ENCODE results near the gene CARMIL1.

The CARMIL1 gene

DNA sequence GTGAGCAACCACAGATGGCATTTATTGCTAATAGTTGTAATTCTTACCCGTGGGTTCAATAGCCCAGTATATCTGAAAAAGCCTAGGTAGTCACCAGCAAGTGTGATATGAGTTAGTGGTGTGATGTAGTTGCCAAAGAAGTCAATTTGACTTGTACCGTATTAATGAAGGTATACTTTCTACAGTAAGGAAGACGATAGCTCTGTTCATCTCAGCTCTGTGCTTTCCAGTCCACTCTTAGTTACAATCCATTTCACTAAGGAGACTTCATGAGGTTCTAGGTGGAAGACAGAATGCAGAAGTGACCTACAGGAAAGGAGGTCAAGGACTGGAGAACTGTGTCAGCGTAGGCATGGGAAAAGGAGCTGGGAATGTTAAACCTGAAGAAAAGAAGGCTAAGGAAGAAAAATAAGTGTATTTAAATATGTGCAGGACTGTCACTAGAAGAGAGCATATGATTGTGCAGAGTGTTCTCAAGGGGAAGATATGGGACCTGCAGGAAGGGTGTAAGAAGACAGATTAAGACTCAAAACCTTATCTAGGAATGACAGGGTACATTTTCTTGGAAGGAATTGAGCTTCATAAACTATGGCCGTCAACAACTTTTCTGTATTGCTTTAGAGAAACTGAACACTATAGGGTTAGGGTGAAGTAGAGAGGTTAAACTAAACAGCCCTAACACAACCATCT, 255.9 kb downstream of the CARMIL1 start:
- Histone ChIP-seq H3K9me3 (ENCODE audit: control insufficient read depth in 1 of 2, low read length in 2 of 2) (no peaks in the 10 kb centered on the region), H3K27me3 (ENCODE audit: low read depth, low read length) (no peaks in the 10 kb centered on the region)

DNA sequence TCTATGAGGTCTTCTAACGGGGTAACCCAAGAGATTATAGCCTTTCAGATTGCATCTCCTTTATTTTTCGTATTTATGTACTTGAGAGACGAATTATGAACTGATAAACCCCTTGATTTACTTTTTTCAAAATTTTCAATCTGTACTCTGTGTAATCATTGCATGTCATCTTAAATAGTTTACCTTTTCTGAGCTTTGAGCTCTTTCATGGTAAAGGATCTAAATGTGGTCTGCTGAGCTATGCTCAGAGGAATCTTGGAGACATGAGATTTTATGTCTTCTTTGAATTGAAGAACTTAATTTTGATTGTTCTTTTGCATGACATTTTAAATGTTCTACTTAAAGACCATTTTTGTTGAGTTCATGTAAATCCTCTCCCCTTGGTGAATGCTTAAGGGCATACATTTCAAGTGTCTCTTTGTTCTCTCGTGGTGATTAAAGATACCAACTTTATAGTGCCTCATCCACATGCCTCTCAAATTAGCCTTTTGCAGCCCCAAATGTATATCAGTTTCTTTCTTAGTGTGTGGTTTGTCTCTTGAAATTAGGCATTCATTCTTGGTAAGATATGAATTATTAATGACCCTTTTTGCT, 256.6 kb downstream of the CARMIL1 start:
- H3K9me3 ChIP-seq (ENCODE audit: control insufficient read depth in 1 of 2, low read length in 2 of 2): no peaks in the 10 kb centered on the region
- no peaks in the 10 kb centered on the region for H3K27me3 ChIP-seq (ENCODE audit: low read depth, low read length)
- no peak overlapping the region for H3K4me3 ChIP-seq (ENCODE audit: low read depth in 1 of 2, low read length in 2 of 2)
- no peaks in the 10 kb centered on the region for H3K4me1 ChIP-seq (ENCODE audit: control insufficient read depth in 1 of 2, insufficient read depth in 2 of 2, low read length in 2 of 2)
- no peak overlapping the region for H3K27ac ChIP-seq (ENCODE audit: low read length)
- H3K36me3 ChIP-seq (ENCODE audit: control insufficient read depth in 1 of 2, insufficient read depth in 2 of 2, low read length in 2 of 2): no peaks in the 10 kb centered on the region

More for the DNA sequence above, 255.9 kb downstream of the CARMIL1 start:
- no peak overlapping the region for H3K27ac ChIP-seq (ENCODE audit: low read length)
- H3K4me1 ChIP-seq (ENCODE audit: control insufficient read depth in 1 of 2, insufficient read depth in 2 of 2, low read length in 2 of 2): no peaks in the 10 kb centered on the region
- H3K4me3 ChIP-seq (ENCODE audit: low read depth in 1 of 2, low read length in 2 of 2): no peak overlapping the region
- no peaks in the 10 kb centered on the region for H3K36me3 ChIP-seq (ENCODE audit: control insufficient read depth in 1 of 2, insufficient read depth in 2 of 2, low read length in 2 of 2)

DNA sequence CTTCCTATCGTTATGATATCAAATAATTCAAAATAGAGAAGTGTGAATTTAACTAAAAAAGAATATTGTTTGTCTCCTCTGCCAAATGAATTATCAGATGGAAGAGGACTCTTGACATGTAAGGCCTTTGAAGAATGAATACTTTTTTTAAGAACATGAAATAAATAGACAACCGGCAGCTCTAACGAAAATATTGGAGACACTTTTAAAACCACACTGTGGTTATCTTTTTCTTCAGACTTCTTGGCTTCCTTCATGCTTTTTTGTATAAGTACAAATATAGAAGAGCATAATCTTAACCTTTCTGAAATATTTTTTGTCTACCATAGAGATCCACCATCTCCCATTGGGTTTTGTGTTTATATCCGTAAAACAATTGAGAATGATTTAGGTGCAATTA, 257.6 kb downstream of the CARMIL1 start:
- no peaks in the 10 kb centered on the region for H3K4me1 ChIP-seq (ENCODE audit: control insufficient read depth in 1 of 2, insufficient read depth in 2 of 2, low read length in 2 of 2)
- no peak overlapping the region for H3K4me3 ChIP-seq (ENCODE audit: low read depth in 1 of 2, low read length in 2 of 2)
- H3K27me3 ChIP-seq (ENCODE audit: low read depth, low read length): no peaks in the 10 kb centered on the region
- H3K9me3 ChIP-seq (ENCODE audit: control insufficient read depth in 1 of 2, low read length in 2 of 2): no peaks in the 10 kb centered on the region
- no peak overlapping the region for H3K27ac ChIP-seq (ENCODE audit: low read length)
- no peaks in the 10 kb centered on the region for H3K36me3 ChIP-seq (ENCODE audit: control insufficient read depth in 1 of 2, insufficient read depth in 2 of 2, low read length in 2 of 2)

DNA sequence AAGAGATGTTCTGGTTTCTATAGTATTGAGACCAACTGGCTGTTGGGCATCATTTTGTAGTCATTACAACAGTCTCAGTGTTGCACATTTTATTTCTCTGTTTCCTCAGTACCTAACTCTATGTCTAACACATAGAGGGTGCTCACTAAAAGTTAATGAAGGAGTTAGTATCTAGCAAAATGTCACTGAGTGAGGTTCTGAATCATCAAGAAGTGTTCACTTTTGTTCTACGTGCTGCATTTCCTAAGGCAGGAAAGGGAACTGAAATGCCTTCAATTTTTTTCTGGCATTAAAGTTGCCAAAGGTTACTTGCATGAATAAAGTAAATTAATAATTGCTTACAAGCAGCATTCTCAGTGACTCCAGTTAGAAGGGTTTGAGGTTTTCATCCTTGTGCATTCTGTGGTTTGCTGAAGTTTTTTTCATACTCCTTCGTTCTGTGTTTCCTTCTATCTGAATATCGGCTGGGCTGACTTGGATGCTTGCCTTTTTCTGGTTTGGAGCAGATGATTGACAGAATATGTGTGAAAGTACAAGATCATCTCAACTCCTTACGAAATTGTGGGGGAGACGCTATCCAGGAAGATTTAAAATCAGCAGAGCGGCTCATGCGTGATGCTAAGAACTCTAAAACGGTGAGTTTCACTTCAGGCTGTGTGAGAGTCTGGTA, 258.3 kb downstream of the CARMIL1 start:
- H3K4me1 ChIP-seq (ENCODE audit: control insufficient read depth in 1 of 2, insufficient read depth in 2 of 2, low read length in 2 of 2): no peaks in the 10 kb centered on the region
- H3K4me3 ChIP-seq (ENCODE audit: low read depth in 1 of 2, low read length in 2 of 2): no peak overlapping the region
- no peaks in the 10 kb centered on the region for H3K9me3 ChIP-seq (ENCODE audit: control insufficient read depth in 1 of 2, low read length in 2 of 2)
- no peak overlapping the region for H3K27ac ChIP-seq (ENCODE audit: low read length)
- no peaks in the 10 kb centered on the region for H3K36me3 ChIP-seq (ENCODE audit: control insufficient read depth in 1 of 2, insufficient read depth in 2 of 2, low read length in 2 of 2)
- no peaks in the 10 kb centered on the region for H3K27me3 ChIP-seq (ENCODE audit: low read depth, low read length)

DNA sequence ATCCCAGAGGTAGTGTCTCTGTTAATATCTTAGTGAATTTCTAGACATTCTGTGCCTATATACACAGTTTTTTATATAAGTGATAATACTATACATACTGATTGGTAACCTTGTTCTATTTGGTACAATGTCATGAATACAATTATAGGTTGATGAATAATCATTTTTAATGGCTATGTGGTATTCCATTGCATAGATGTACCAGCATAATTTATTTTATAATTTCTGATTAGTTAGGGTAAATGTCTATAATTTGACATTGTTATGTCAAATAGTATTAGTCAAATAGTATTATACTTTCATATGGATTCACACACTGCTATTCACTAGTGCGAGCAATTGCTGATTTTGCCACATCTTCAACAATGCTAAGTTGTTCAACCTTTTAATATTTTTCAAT, 262.1 kb downstream of the CARMIL1 start:
- Histone ChIP-seq H3K4me1 (ENCODE audit: control insufficient read depth in 1 of 2, insufficient read depth in 2 of 2, low read length in 2 of 2) (no peaks in the 10 kb centered on the region), H3K9me3 (ENCODE audit: control insufficient read depth in 1 of 2, low read length in 2 of 2) (no peaks in the 10 kb centered on the region), H3K27me3 (ENCODE audit: low read depth, low read length) (no peaks in the 10 kb centered on the region), H3K27ac (ENCODE audit: low read length) (no peak overlapping the region), H3K4me3 (ENCODE audit: low read depth in 1 of 2, low read length in 2 of 2) (no peak overlapping the region), H3K36me3 (ENCODE audit: control insufficient read depth in 1 of 2, insufficient read depth in 2 of 2, low read length in 2 of 2) (no peaks in the 10 kb centered on the region)

DNA sequence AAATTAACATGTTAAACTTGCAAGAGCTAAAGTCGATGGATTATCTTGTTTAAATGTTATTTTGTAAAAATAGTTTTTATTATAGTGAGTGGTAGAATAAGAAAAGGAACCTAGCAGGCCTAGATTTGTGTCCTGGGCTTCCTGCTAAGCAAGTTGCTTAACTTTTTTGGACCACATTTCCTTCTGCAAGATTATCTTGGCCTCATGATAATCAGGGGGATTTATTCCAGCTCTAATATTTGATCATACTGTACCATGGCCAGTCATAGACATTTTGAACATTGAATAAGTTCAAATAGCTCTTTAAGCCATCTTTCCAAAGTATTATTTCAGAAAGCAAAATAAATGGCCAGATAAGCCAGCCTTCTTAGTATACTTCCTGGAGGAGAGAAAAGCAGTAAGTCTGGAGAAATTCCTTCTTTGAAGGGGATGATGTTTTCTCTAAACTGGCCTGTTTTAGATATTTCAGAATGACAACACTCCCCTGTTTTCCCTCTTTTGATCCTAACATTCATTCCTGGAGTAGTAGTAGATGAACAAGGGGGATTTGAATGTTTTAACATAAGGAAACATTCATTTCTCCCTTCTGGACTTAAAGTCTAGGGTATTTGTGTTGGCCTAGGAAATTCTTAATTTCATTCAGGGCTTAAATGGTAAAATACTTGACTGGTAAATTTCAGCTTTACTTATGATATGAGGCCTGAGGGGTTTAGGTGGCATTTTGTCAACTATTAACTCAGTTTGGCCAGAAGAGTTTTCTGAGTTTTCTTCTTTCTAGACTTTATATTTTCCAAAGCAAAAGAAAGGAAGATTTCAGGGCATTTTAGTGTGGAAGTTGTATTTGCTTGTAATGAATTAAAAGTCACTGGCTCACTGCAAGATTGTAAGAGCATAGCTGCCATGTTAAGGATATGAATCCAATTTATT, 264.1 kb downstream of the CARMIL1 start:
- H3K4me3 ChIP-seq (ENCODE audit: low read depth in 1 of 2, low read length in 2 of 2): no peak overlapping the region
- no peaks in the 10 kb centered on the region for H3K36me3 ChIP-seq (ENCODE audit: control insufficient read depth in 1 of 2, insufficient read depth in 2 of 2, low read length in 2 of 2)
- H3K9me3 ChIP-seq (ENCODE audit: control insufficient read depth in 1 of 2, low read length in 2 of 2): no peaks in the 10 kb centered on the region
- no peaks in the 10 kb centered on the region for H3K27me3 ChIP-seq (ENCODE audit: low read depth, low read length)
- no peak overlapping the region for H3K27ac ChIP-seq (ENCODE audit: low read length)
- no peaks in the 10 kb centered on the region for H3K4me1 ChIP-seq (ENCODE audit: control insufficient read depth in 1 of 2, insufficient read depth in 2 of 2, low read length in 2 of 2)

DNA sequence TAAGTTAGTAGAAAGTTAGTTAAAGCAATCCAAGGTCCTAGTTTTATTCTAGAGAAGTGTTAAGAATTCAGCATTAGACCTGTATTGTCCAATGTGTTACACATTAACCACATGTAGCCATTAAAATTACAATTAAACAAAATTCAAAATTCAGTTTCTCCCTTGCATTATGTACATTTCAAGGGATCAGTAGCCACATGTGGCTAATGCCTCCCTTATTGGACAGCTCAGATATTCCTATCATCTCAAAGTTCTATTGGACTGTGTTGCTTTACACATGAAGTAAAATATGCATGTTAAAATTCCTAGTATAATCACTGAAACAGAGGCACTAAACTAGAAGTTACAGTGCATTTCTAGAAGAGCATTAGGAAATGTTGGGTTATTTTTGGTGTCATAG, 265.7 kb downstream of the CARMIL1 start:
- H3K36me3 ChIP-seq (ENCODE audit: control insufficient read depth in 1 of 2, insufficient read depth in 2 of 2, low read length in 2 of 2): no peaks in the 10 kb centered on the region
- no peak overlapping the region for H3K4me3 ChIP-seq (ENCODE audit: low read depth in 1 of 2, low read length in 2 of 2)
- no peak overlapping the region for H3K27ac ChIP-seq (ENCODE audit: low read length)
- no peaks in the 10 kb centered on the region for H3K27me3 ChIP-seq (ENCODE audit: low read depth, low read length)
- no peaks in the 10 kb centered on the region for H3K9me3 ChIP-seq (ENCODE audit: control insufficient read depth in 1 of 2, low read length in 2 of 2)
- no peaks in the 10 kb centered on the region for H3K4me1 ChIP-seq (ENCODE audit: control insufficient read depth in 1 of 2, insufficient read depth in 2 of 2, low read length in 2 of 2)

DNA sequence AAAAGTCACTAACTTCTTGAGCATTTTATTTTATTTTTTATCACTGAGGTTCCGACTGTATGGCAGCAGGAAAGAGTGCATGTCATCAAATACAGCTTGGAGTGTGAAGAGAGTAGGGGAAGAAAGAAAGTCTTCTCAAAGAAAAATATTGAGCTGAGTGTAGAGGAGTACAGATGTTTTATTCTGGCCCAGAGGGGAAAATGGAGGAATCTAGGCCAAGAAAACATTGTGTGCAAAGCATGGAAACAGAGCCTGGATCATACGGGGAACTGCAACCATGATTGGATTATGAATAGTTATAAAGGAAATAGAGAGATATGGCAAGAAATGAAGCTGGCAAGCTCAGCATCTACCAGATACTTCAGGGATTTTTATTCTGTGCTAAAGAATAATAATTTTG, 268.6 kb downstream of the CARMIL1 start:
- no peak overlapping the region for H3K4me3 ChIP-seq (ENCODE audit: low read depth in 1 of 2, low read length in 2 of 2)
- no peaks in the 10 kb centered on the region for H3K9me3 ChIP-seq (ENCODE audit: control insufficient read depth in 1 of 2, low read length in 2 of 2)
- no peak overlapping the region for H3K27ac ChIP-seq (ENCODE audit: low read length)
- no peaks in the 10 kb centered on the region for H3K27me3 ChIP-seq (ENCODE audit: low read depth, low read length)
- no peaks in the 10 kb centered on the region for H3K4me1 ChIP-seq (ENCODE audit: control insufficient read depth in 1 of 2, insufficient read depth in 2 of 2, low read length in 2 of 2)
- no peaks in the 10 kb centered on the region for H3K36me3 ChIP-seq (ENCODE audit: control insufficient read depth in 1 of 2, insufficient read depth in 2 of 2, low read length in 2 of 2)

DNA sequence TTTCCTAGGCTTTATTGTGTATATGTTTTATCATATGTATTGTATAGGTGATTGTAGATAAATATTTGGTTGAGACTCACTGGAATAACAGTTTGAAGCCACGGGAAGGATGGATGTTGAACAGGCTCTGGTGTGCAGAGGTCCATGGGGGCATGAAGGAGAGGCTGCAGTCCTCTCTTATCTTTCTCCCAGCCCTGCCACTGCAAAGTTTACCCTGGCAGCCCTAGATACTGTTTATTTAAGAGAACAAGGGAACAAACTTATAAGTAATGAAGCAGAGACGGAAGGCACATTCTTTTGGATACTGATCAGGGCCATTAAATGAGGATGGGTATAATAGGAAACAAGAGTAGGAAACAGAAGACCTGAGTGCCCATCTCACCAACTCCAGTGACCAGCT, 269.3 kb downstream of the CARMIL1 start:
- Histone ChIP-seq H3K9me3 (ENCODE audit: control insufficient read depth in 1 of 2, low read length in 2 of 2) (no peaks in the 10 kb centered on the region), H3K27ac (ENCODE audit: low read length) (no peak overlapping the region), H3K4me3 (ENCODE audit: low read depth in 1 of 2, low read length in 2 of 2) (no peak overlapping the region), H3K36me3 (ENCODE audit: control insufficient read depth in 1 of 2, insufficient read depth in 2 of 2, low read length in 2 of 2) (no peaks in the 10 kb centered on the region), H3K4me1 (ENCODE audit: control insufficient read depth in 1 of 2, insufficient read depth in 2 of 2, low read length in 2 of 2) (no peaks in the 10 kb centered on the region), H3K27me3 (ENCODE audit: low read depth, low read length) (no peaks in the 10 kb centered on the region)

DNA sequence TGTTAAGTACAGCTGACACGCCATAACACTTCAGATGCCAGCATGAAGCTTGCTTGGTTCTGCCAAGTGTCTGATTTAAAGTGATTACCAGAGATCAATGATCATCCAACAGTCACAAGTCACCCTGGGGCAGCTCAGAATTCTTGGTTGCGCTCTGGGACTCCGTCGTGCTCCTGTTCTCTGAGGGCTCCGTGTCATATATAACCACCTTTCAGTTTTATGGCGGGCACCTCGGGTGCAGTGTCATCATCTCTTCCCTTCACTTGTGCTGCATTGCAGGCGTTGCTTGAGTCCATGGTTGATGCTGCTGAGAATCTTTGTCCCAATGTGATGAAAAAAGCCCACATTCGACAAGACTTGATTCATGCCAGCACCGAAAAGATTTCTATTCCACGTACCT, 271.5 kb downstream of the CARMIL1 start:
- Histone ChIP-seq H3K27me3 (ENCODE audit: low read depth, low read length) (no peaks in the 10 kb centered on the region), H3K4me1 (ENCODE audit: control insufficient read depth in 1 of 2, insufficient read depth in 2 of 2, low read length in 2 of 2) (no peaks in the 10 kb centered on the region), H3K27ac (ENCODE audit: low read length) (no peak overlapping the region), H3K9me3 (ENCODE audit: control insufficient read depth in 1 of 2, low read length in 2 of 2) (no peaks in the 10 kb centered on the region), H3K4me3 (ENCODE audit: low read depth in 1 of 2, low read length in 2 of 2) (no peak overlapping the region), H3K36me3 (ENCODE audit: control insufficient read depth in 1 of 2, insufficient read depth in 2 of 2, low read length in 2 of 2) (no peaks in the 10 kb centered on the region)

DNA sequence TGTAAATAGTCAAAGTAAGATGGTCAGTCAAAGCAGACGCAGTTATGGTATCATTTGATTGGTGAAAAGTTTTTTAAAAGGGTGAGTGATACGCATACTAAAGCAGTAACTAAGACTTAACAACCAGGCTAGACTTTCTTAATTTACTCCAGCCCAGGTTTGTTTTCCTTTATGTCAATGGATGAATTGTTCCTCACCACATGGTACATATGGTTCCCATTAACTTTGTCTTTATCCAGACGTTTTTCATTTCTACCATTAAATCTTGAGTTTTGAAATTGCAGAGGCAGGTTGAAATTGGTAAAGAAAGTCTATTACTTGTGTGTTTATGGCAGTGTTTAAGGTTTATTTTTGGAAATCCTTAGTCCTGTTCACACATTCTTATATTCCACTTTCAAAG, 274.3 kb downstream of the CARMIL1 start:
- no peak overlapping the region for H3K4me3 ChIP-seq (ENCODE audit: low read depth in 1 of 2, low read length in 2 of 2)
- no peaks in the 10 kb centered on the region for H3K4me1 ChIP-seq (ENCODE audit: control insufficient read depth in 1 of 2, insufficient read depth in 2 of 2, low read length in 2 of 2)
- H3K36me3 ChIP-seq (ENCODE audit: control insufficient read depth in 1 of 2, insufficient read depth in 2 of 2, low read length in 2 of 2): no peaks in the 10 kb centered on the region
- no peak overlapping the region for H3K27ac ChIP-seq (ENCODE audit: low read length)
- H3K9me3 ChIP-seq (ENCODE audit: control insufficient read depth in 1 of 2, low read length in 2 of 2): no peaks in the 10 kb centered on the region
- no peaks in the 10 kb centered on the region for H3K27me3 ChIP-seq (ENCODE audit: low read depth, low read length)
